HEK293 (cell line): ENCODE data around the gene BTBD19.
"Not testable (repeated sequence)": the region's sequence is repeated elsewhere in the genome, so short reads cannot be mapped to it uniquely, and the experiment has no call there.

Source experiments
- CTCF ChIA-PET: fragments of 350-600 bp; formaldehyde crosslinking; extraction: SDS; loops from one replicate; lab custom pipeline; 2021; ENCODE audit warnings: antibody characterized with exemption; lab: Yijun Ruan, JAX
- POLR2A ChIA-PET: fragments of 300-600 bp; formaldehyde crosslinking; extraction: SDS; loops from one replicate; lab custom pipeline; 2020; ENCODE audit warnings: antibody characterized with exemption, inconsistent platforms; lab: Yijun Ruan, JAX
- H3K27ac ChIP-seq: fragments of 200-500 bp; sonication (Bioruptor generic); 2 replicates; pipeline ENCODE4 v1.5.1; 2014; ENCODE audit warnings: low read depth, low read length, control low read depth, inconsistent platforms; ENCODE audit errors: extremely low read depth
- H3K36me3 ChIP-seq, 2 experiments: fragments of 200-500 bp in 1 of 2; sonication (Bioruptor generic) in 1 of 2; 1 replicate in 1 of 2; 2 replicates in 1 of 2; pipeline ENCODE4 v1.5.1; 2014 to 2017; ENCODE audit warnings: inconsistent platforms in 2 of 2, low read length in 2 of 2; ENCODE audit not compliant: control insufficient read depth in 2 of 2, insufficient read depth in 1 of 2
- H3K4me1 ChIP-seq: fragments of 200-500 bp; sonication (Bioruptor generic); 2 replicates; pipeline ENCODE4 v1.5.1; 2014; ENCODE audit warnings: mild to moderate bottlenecking, low read length, inconsistent platforms; ENCODE audit not compliant: control insufficient read depth, insufficient read depth
- H3K4me3 ChIP-seq: 2 replicates; pipeline ENCODE4 v1.5.1; 2011; ENCODE audit warnings: low read depth, mild to moderate bottlenecking, control low read depth, low read length, moderate library complexity
- H3K9me3 ChIP-seq: fragments of 200-500 bp; sonication (Bioruptor generic); 2 replicates; pipeline ENCODE4 v1.5.1; 2014; ENCODE audit warnings: low read depth, low read length, inconsistent platforms; ENCODE audit not compliant: control insufficient read depth, insufficient read depth
- CTCF ChIP-seq: fragments of 450-650 bp; formaldehyde crosslinking; IDR thresholded peaks from 2 replicates; pipeline ENCODE4 v1.5.1; 2016; ENCODE audit warnings: missing biosample characterization, missing genetic modification characterization
- EGR2 ChIP-seq: fragments of 450-650 bp; formaldehyde crosslinking; IDR thresholded peaks from 2 replicates; pipeline ENCODE4 v1.5.1; 2016; ENCODE audit warnings: low read depth, missing biosample characterization, missing genetic modification characterization
- GFI1B ChIP-seq: fragments of 450-650 bp; formaldehyde crosslinking; IDR thresholded peaks from 2 replicates; pipeline ENCODE4 v1.5.1; 2016; ENCODE audit warnings: missing biosample characterization, missing genetic modification characterization
- KLF1 ChIP-seq: fragments of 450-650 bp; formaldehyde crosslinking; IDR thresholded peaks from 2 replicates; pipeline ENCODE4 v1.5.1; 2016; ENCODE audit warnings: missing biosample characterization, missing genetic modification characterization
- RBAK ChIP-seq: fragments of 450-650 bp; formaldehyde crosslinking; IDR thresholded peaks from 2 replicates; pipeline ENCODE4 v1.5.1; 2016; ENCODE audit warnings: missing biosample characterization, missing genetic modification characterization
- WT1 ChIP-seq: fragments of 450-650 bp; formaldehyde crosslinking; IDR thresholded peaks from 2 replicates; pipeline ENCODE4 v1.5.1; 2016; ENCODE audit warnings: missing biosample characterization, missing genetic modification characterization
- ZBTB17 ChIP-seq: fragments of 450-650 bp; formaldehyde crosslinking; IDR thresholded peaks from 2 replicates; pipeline ENCODE4 v1.5.1; 2016; ENCODE audit warnings: missing biosample characterization, missing genetic modification characterization
- ZEB2 ChIP-seq: fragments of 450-650 bp; formaldehyde crosslinking; IDR thresholded peaks from 2 replicates; pipeline ENCODE4 v1.5.1; 2016; ENCODE audit warnings: missing biosample characterization, missing genetic modification characterization
- ZFP37 ChIP-seq: fragments of 450-650 bp; formaldehyde crosslinking; IDR thresholded peaks from 2 replicates; pipeline ENCODE4 v1.5.1; 2016; ENCODE audit warnings: missing biosample characterization, missing genetic modification characterization
- ZNF10 ChIP-seq: fragments of 450-650 bp; formaldehyde crosslinking; IDR thresholded peaks from 2 replicates; pipeline ENCODE4 v1.5.1; 2017; ENCODE audit warnings: missing biosample characterization, missing genetic modification characterization
- ZNF335 ChIP-seq: fragments of 450-650 bp; formaldehyde crosslinking; conservative IDR thresholded peaks from 2 replicates; pipeline ENCODE4 v1.5.1; 2016; ENCODE audit warnings: missing biosample characterization, missing genetic modification characterization
- ZNF350 ChIP-seq: fragments of 450-650 bp; formaldehyde crosslinking; IDR thresholded peaks from 2 replicates; pipeline ENCODE4 v1.5.0; 2017; ENCODE audit warnings: missing biosample characterization, mild to moderate bottlenecking, missing genetic modification characterization
- ZNF366 ChIP-seq: fragments of 450-650 bp; formaldehyde crosslinking; conservative IDR thresholded peaks from 2 replicates; pipeline ENCODE4 v1.5.1; 2016; ENCODE audit warnings: missing biosample characterization, missing genetic modification characterization
- ZNF394 ChIP-seq: fragments of 450-650 bp; formaldehyde crosslinking; IDR thresholded peaks from 2 replicates; pipeline ENCODE4 v1.5.1; 2016; ENCODE audit warnings: missing biosample characterization, missing genetic modification characterization, mild to moderate bottlenecking, moderate library complexity, borderline replicate concordance
- ZNF501 ChIP-seq: fragments of 450-650 bp; formaldehyde crosslinking; IDR thresholded peaks from 2 replicates; pipeline ENCODE4 v1.5.1; 2016; ENCODE audit warnings: missing biosample characterization, missing genetic modification characterization
- ZNF529 ChIP-seq: fragments of 450-650 bp; formaldehyde crosslinking; IDR thresholded peaks from 2 replicates; pipeline ENCODE4 v1.5.1; 2017; ENCODE audit warnings: missing genetic modification characterization, missing biosample characterization; ENCODE audit not compliant: insufficient replicate concordance
- ZNF600 ChIP-seq: fragments of 450-650 bp; formaldehyde crosslinking; IDR thresholded peaks from 2 replicates; pipeline ENCODE4 v1.5.1; 2016; ENCODE audit warnings: missing biosample characterization, missing genetic modification characterization
- ZNF629 ChIP-seq: fragments of 450-650 bp; formaldehyde crosslinking; IDR thresholded peaks from 2 replicates; pipeline ENCODE4 v1.5.1; 2017; ENCODE audit warnings: missing biosample characterization, missing genetic modification characterization
- ZNF654 ChIP-seq: fragments of 450-650 bp; formaldehyde crosslinking; IDR thresholded peaks from 2 replicates; pipeline ENCODE4 v1.5.1; 2016; ENCODE audit warnings: low read depth, missing biosample characterization, missing genetic modification characterization
- ZNF670 ChIP-seq: fragments of 450-650 bp; formaldehyde crosslinking; IDR thresholded peaks from 2 replicates; pipeline ENCODE4 v1.5.1; 2016; ENCODE audit warnings: missing biosample characterization, missing genetic modification characterization, low read depth
- ZNF837 ChIP-seq: fragments of 450-650 bp; formaldehyde crosslinking; IDR thresholded peaks from 2 replicates; pipeline ENCODE4 v1.5.1; 2016; ENCODE audit warnings: missing biosample characterization, missing genetic modification characterization
- ZSCAN30 ChIP-seq: fragments of 450-650 bp; IDR thresholded peaks from 2 replicates; pipeline ENCODE4 v1.5.1; 2018; ENCODE audit warnings: missing biosample characterization, mild to moderate bottlenecking, missing genetic modification characterization, moderate library complexity
- TF ChIP-seq, protein P1 (sequence below): fragments of 450-650 bp; formaldehyde crosslinking; IDR thresholded peaks from 2 replicates; pipeline ENCODE4 v1.5.1; 2016; ENCODE audit warnings: missing biosample characterization, missing genetic modification characterization
- TF ChIP-seq, protein P2 (sequence below): fragments of 450-650 bp; formaldehyde crosslinking; IDR thresholded peaks from 2 replicates; pipeline ENCODE4 v1.5.1; 2016; ENCODE audit warnings: missing biosample characterization, missing genetic modification characterization

BTBD19 gene

GRCh38 chr1:44835738-44836675 lies 27.7 kb downstream of the BTBD19 start:
- no peak overlapping the region for H3K4me3 ChIP-seq
- TF ChIP-seq ZNF394 (tag by site-specific recombination) (0 out of 2 replicates have a peak, but pooled peaks have one; percentile 15), ZNF501 (peak; percentile 44; the same call in 1 of the 2 replicates), ZNF629 (0 out of 2 replicates have a peak, but pooled peaks have one; percentile 22), CTCF (peak; percentile 73), RBAK (tag by site-specific recombination) (no peak), ZNF529 (tag by site-specific recombination) (no peak), ZEB2 (0 out of 2 replicates have a peak, but pooled peaks have one; percentile 59), GFI1B (tag by site-specific recombination) (peak; percentile 15; the same call in 1 of the 2 replicates), ZFP37 (tag by site-specific recombination) (no peak), ZSCAN30 (0 out of 2 replicates have a peak, but pooled peaks have one; percentile 53), KLF1 (tag by site-specific recombination) (no peak), ZNF837 (no peak), WT1 (tag by site-specific recombination) (peak; percentile 39; the same call in 1 of the 2 replicates), ZNF670 (tag by site-specific recombination) (no peak), ZNF10 (tag by site-specific recombination) (peak; percentile 65; the same call in 1 of the 2 replicates), ZBTB17 (peak; percentile 54; the same call in 1 of the 2 replicates), ZNF600 (tag by site-specific recombination) (peak; percentile 43; the same call in 1 of the 2 replicates), EGR2 (tag by site-specific recombination) (no peak), ZNF366 (tag by site-specific recombination) (peak; percentile 24; the same call in 1 of the 2 replicates), ZNF350 (tag by site-specific recombination) (no peak), ZNF335 (tag by site-specific recombination) (peak; percentile 47; the same call in 1 of the 2 replicates), ZNF654 (peak; percentile 90)
- TF ChIP-seq, protein P1, sequence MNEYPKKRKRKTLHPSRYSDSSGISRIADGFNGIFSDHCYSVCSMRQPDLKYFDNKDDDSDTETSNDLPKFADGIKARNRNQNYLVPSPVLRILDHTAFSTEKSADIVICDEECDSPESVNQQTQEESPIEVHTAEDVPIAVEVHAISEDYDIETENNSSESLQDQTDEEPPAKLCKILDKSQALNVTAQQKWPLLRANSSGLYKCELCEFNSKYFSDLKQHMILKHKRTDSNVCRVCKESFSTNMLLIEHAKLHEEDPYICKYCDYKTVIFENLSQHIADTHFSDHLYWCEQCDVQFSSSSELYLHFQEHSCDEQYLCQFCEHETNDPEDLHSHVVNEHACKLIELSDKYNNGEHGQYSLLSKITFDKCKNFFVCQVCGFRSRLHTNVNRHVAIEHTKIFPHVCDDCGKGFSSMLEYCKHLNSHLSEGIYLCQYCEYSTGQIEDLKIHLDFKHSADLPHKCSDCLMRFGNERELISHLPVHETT (tag by site-specific recombination): 0 out of 2 replicates have a peak, but pooled peaks have one; percentile 13
- TF ChIP-seq, protein P2, sequence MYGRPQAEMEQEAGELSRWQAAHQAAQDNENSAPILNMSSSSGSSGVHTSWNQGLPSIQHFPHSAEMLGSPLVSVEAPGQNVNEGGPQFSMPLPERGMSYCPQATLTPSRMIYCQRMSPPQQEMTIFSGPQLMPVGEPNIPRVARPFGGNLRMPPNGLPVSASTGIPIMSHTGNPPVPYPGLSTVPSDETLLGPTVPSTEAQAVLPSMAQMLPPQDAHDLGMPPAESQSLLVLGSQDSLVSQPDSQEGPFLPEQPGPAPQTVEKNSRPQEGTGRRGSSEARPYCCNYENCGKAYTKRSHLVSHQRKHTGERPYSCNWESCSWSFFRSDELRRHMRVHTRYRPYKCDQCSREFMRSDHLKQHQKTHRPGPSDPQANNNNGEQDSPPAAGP (tag by site-specific recombination): peak; percentile 29; the same call in 1 of the 2 replicates
- H3K36me3 ChIP-seq: no peaks in the 10 kb centered on the region; a peak in 1 of 3 replicates
- peaks cover 9% of the 10 kb centered on the region for H3K4me1 ChIP-seq
- ChIA-PET CTCF (interaction anchor here (0.6 to 3.0 kb wide), 17 partner anchors 10 to 467 kb away, joined by 3 to 22 read pairs (median 3); partner anchors contain the start of genes BTBD19, DYNLT4, EIF2B3 and HECTD3), POLR2A (interaction anchor here (1.1 to 1.8 kb wide), 2 partner anchors 16 to 17 kb away, joined by 3 to 4 read pairs; no protein-coding TSS in a partner anchor)
- no peaks in the 10 kb centered on the region for H3K9me3 ChIP-seq
- H3K27ac ChIP-seq: no peak overlapping the region

- not testable (repeated sequence) for H3K9me3 ChIP-seq, H3K36me3 ChIP-seq, H3K4me3 ChIP-seq, H3K4me1 ChIP-seq, H3K27ac ChIP-seq
- ChIA-PET POLR2A (interaction anchor here (1.0 to 1.3 kb wide), 2 partner anchors 107 to 465 kb away, joined by 3 to 5 read pairs; no protein-coding TSS in a partner anchor), CTCF (interaction anchor here (0.7 to 0.9 kb wide), 5 partner anchors 94 to 655 kb away, joined by 3 to 5 read pairs (median 4); partner anchors contain the start of gene UROD)
Observed at GRCh38 chr1:44838294-44838693, 30.0 kb downstream of the BTBD19 start.
